ENCODE data around the gene FANCD2. TPM values are rescaled to one million over a fixed set of nuclear protein-coding genes. Genes with fewer than 3 reads are reported as not detected.

Gene FANCD2
- total RNA-seq, 1 donor from 2014 or later = 67.9 TPM

GRCh38 chr3:10136426-10137005 is 110.3 kb downstream of the FANCD2 start:
- no peak for TF ChIP-seq CTCF (conservative IDR thresholded peaks at IDR 0.05)
- H3K4me1 Mint-ChIP-seq = peaks cover 4% of the 10 kb centered on the region
- no peak overlapping the region for H3K4me3 Mint-ChIP-seq
- H3K27me3 Mint-ChIP-seq (ENCODE audit: low read depth) = no peaks in the 10 kb centered on the region
- no peaks in the 10 kb centered on the region for H3K36me3 Mint-ChIP-seq (ENCODE audit: low read depth)
- H3K27ac Mint-ChIP-seq (ENCODE audit: unreplicated experiment) = no peak overlapping the region
- no peak for DNase-seq (ENCODE audit: low read depth, low spot score)
- no peaks in the 10 kb centered on the region for H3K9me3 Mint-ChIP-seq

GRCh38 chr3:10137178-10137577 is 110.9 kb downstream of the FANCD2 start:
- DNase-seq (ENCODE audit: low read depth, low spot score) = no peak
- no peak overlapping the region for H3K4me3 Mint-ChIP-seq
- no peaks in the 10 kb centered on the region for H3K9me3 Mint-ChIP-seq
- H3K36me3 Mint-ChIP-seq (ENCODE audit: low read depth) = no peaks in the 10 kb centered on the region
- H3K4me1 Mint-ChIP-seq = peaks cover 4% of the 10 kb centered on the region
- no peak for TF ChIP-seq CTCF (conservative IDR thresholded peaks at IDR 0.05)
- H3K27ac Mint-ChIP-seq (ENCODE audit: unreplicated experiment) = no peak overlapping the region
- no peaks in the 10 kb centered on the region for H3K27me3 Mint-ChIP-seq (ENCODE audit: low read depth)

DNA sequence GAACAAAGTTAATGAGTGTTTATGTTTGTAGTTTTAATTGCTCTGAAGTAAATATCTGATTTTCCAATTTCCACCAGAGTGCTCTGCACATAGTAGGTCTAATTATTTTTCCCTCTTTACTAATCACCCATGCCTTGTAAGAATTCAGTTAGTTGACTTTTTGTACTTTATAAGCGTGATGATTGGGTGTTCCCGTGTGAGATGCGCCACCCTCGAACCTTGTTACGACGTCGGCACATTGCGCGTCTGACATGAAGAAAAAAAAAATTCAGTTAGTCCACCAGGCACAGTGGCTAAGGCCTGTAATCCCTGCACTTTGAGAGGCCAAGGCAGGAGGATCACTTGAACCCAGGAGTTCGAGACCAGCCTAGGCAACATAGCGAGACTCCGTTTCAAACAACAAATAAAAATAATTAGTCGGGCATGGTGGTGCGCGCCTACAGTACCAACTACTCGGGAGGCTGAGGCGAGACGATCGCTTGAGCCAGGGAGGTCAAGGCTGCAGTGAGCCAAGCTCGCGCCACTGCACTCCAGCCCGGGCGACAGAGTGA is 114.8 kb downstream of the FANCD2 start:
- Mint-ChIP-seq H3K36me3 (ENCODE audit: low read depth) (peaks cover 11% of the 10 kb centered on the region), H3K27me3 (ENCODE audit: low read depth) (no peaks in the 10 kb centered on the region), H3K4me1 (peaks cover 27% of the 10 kb centered on the region), H3K9me3 (no peaks in the 10 kb centered on the region), H3K27ac (ENCODE audit: unreplicated experiment) (no peak overlapping the region), H3K4me3 (peak overlapping the region; percentile 93)
- no peak for TF ChIP-seq CTCF (conservative IDR thresholded peaks at IDR 0.05)
- DNase-seq (ENCODE audit: low read depth, low spot score) = peak; percentile 6

GRCh38 chr3:10142707-10143560 is 116.7 kb downstream of the FANCD2 start:
- no peak for DNase-seq (ENCODE audit: low read depth, low spot score)
- peaks cover 32% of the 10 kb centered on the region for H3K4me1 Mint-ChIP-seq
- TF ChIP-seq CTCF (conservative IDR thresholded peaks at IDR 0.05) = no peak
- H3K36me3 Mint-ChIP-seq (ENCODE audit: low read depth) = peaks cover 11% of the 10 kb centered on the region
- H3K4me3 Mint-ChIP-seq = peak overlapping the region; percentile 93
- peak overlapping the region; percentile 20 for H3K27ac Mint-ChIP-seq (ENCODE audit: unreplicated experiment)
- H3K27me3 Mint-ChIP-seq (ENCODE audit: low read depth) = no peaks in the 10 kb centered on the region
- no peaks in the 10 kb centered on the region for H3K9me3 Mint-ChIP-seq

- Mint-ChIP-seq H3K27me3 (ENCODE audit: low read depth) (no peaks in the 10 kb centered on the region), H3K4me1 (peaks cover 31% of the 10 kb centered on the region), H3K9me3 (no peaks in the 10 kb centered on the region), H3K36me3 (ENCODE audit: low read depth) (peaks cover 19% of the 10 kb centered on the region), H3K4me3 (peak overlapping the region; percentile 71), H3K27ac (ENCODE audit: unreplicated experiment) (no peak overlapping the region)
- no peak for DNase-seq (ENCODE audit: low read depth, low spot score)
- no peak for TF ChIP-seq CTCF (conservative IDR thresholded peaks at IDR 0.05)
These were observed 119.4 kb downstream of the FANCD2 start for GRCh38 chr3:10145685-10146084.

Measured in neural crest cell (in vitro differentiated cells).